ENCODE results near the gene TMEM116.

- TF ChIP-seq CTCF (IDR thresholded peaks at IDR 0.05) (no peak), POLR2A (IDR thresholded peaks at IDR 0.05) (no peak)
These were observed 70.4 kb downstream of the TMEM116 start for GRCh38 chr12:111942557-111942956.
